ENCODE results near the gene SMARCD3. TPM values are rescaled to one million over a fixed set of nuclear protein-coding genes. Genes with fewer than 3 reads are reported as not detected.
A peak's percentile ranks its signal among the peaks of the same experiment; 100 is the strongest.

Gene SMARCD3
- polyA plus RNA-seq, 3 donors from 2014 or later, result 1.2 to 3.9 (median 2.6) TPM

DNA sequence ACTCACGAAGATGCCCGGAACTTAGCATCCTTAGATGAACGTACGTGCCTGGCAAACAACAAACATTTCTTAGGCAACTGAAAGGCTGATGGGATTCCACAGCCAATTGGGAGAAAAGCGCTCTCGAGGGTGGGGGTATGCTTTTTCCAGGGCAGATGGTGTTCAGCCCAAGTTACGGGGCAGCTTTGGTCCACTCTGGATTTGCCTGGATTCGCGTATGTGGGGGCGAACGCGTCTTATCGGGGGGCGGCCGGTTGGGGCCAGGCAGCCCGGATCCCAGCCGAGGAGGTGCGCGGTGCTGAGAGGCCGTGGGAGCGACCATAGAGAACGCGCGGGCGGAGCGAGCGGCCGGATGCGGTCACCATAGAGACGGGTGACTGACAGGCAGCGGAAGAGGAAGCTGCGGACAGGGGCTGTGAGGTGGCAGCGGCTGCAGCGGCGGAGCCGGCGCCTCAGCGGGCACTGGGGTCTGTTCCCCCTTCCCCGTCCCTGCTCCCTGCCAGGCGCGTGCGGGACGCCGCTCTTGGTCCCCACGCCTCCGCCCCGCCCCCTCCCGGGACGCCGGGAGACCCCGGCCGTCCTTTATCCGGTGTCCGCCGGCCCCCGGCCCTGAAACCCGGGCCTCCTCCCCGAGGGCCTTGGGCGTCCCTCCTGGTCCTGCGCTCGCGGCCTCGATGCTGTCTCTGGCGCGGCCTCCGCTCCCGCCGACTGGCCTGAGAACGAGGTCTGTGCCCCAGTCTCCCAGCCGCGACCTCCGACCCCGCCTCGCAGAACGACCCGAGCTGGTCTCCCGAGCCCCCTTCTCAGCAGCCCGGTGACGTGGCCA is 16.2 kb downstream of the SMARCD3 start, which contains the start of gene CHPF2:
Gene CHPF2 (plus strand): TSS at position 393 of the 826 bp plus-strand sequence. CDS start 1,529 bp downstream, outside the sequence.
- Mint-ChIP-seq H3K27me3 (ENCODE audit: low read depth in 3 of 3) (peaks cover 3 to 20% (median 9%) of the 10 kb centered on the region in 3 donors), H3K4me3 (peak within 1 kb of the TSS; percentile 99 to 100 (median 100)), H3K4me1 (peaks cover 47 to 57% of the 10 kb centered on the region in 2 donors), H3K9me3 (no peaks in the 10 kb centered on the region), H3K27ac (peak within 1 kb of the TSS; percentile 98 to 99 (median 99)), H3K36me3 (peaks cover 0 to 4% (median 0%) of the 10 kb centered on the region in 3 donors)
- DNase-seq, result peak; percentile 89 to 90 (median 90)

DNA sequence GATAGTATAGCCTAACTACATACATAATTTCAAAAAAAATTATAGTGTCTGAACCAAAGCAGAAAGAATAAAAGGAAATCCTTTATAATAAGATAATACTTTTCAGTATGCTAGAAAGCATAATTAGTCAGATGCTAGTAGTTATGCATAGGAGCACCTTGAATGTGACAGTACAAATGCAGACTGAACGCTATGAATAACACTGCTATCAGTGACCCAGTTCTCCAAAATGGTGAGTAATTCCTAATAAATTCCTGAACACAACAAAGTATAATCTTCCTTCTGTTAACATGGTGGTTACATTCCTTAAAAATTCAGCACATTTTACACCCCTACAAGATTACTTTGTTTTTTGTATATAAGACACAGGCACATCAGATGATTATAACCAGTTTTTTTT is 17.4 kb downstream of the SMARCD3 start:
- H3K9me3 Mint-ChIP-seq, result no peaks in the 10 kb centered on the region
- H3K4me3 Mint-ChIP-seq, result peak overlapping the region; percentile 48 to 100 (median 100)
- H3K27me3 Mint-ChIP-seq (ENCODE audit: low read depth in 3 of 3), result peaks cover 7 to 24% (median 11%) of the 10 kb centered on the region in 3 donors
- peak overlapping the region in 4 of 6 donors; percentile 21 to 70 (median 61) for H3K27ac Mint-ChIP-seq
- H3K4me1 Mint-ChIP-seq, result peaks cover 55 to 61% of the 10 kb centered on the region in 2 donors
- no peak for DNase-seq
- no peaks in the 10 kb centered on the region for H3K36me3 Mint-ChIP-seq

- peaks cover 8 to 12% (median 9%) of the 10 kb centered on the region in 3 donors for H3K36me3 Mint-ChIP-seq
- H3K4me1 Mint-ChIP-seq, result peaks cover 55 to 62% of the 10 kb centered on the region in 2 donors
- no peak overlapping the region for H3K27ac Mint-ChIP-seq
- H3K9me3 Mint-ChIP-seq, result no peaks in the 10 kb centered on the region
- H3K27me3 Mint-ChIP-seq (ENCODE audit: low read depth in 3 of 3), result peaks cover 7 to 29% (median 11%) of the 10 kb centered on the region in 3 donors
- H3K4me3 Mint-ChIP-seq, result no peak overlapping the region
- no peak for DNase-seq
These were observed 19.2 kb downstream of the SMARCD3 start for GRCh38 chr7:151229249-151229648.

GRCh38 chr7:151228024-151228866 is 20.2 kb downstream of the SMARCD3 start:
- Mint-ChIP-seq H3K27ac (peak overlapping the region; percentile 92 to 97 (median 94)), H3K4me3 (peak overlapping the region; percentile 92 to 99 (median 97)), H3K4me1 (peaks cover 45 to 52% of the 10 kb centered on the region in 2 donors), H3K9me3 (no peaks in the 10 kb centered on the region), H3K27me3 (ENCODE audit: low read depth in 3 of 3) (peaks cover 7 to 26% (median 11%) of the 10 kb centered on the region in 3 donors), H3K36me3 (peaks cover 12 to 19% (median 15%) of the 10 kb centered on the region in 3 donors)
- no peak for DNase-seq

DNA sequence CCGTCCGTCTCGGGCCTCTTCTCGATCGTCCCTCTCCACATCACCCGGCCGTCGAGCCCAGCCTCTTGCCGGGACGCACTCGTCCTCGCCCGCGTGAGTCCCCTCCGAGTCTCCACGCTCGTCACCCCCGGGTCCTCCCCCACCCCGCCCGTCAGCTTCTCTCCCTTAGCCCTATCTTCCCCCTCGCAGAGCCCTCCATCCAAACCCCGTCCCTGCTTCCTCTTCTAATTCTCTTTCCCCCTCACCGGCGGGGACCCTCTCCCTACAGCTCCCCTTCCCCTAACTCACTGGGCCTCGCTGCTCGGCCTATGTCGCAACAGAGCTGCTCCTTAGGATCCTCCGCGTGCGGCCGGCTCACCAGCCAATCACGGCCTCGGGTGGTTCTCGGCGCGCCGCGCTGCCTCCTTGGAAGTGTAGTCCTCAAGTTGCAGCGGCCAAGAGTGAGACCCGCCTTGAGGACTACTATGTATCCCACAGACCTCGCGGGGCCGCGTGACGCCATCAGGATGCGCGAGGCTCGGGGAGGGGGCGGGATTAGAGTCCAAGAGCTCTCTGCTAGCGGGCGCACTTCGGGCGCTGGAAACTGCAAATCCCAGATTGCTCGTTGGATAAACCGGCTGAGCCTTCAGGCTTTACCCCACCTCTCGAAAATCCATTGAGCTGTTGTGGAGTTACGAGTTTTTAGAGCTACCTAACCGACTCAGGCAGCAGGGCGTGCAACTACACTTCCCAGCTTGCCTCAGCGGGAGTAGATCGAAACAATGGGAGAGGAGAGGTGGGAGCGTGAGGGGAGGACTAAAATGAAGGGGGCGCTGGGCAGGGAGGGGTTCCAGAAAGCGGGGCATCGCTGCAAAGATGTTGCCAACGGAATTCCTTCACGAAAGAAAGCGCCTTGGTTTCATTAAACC is 21.4 kb downstream of the SMARCD3 start, which contains the start of gene ABCF2:
Gene ABCF2 (minus strand): TSS at position 331 of the 908 bp plus-strand sequence. CDS start 747 bp downstream, outside the sequence.
- DNase-seq, result peak; percentile 94 to 96 (median 95)

DNA sequence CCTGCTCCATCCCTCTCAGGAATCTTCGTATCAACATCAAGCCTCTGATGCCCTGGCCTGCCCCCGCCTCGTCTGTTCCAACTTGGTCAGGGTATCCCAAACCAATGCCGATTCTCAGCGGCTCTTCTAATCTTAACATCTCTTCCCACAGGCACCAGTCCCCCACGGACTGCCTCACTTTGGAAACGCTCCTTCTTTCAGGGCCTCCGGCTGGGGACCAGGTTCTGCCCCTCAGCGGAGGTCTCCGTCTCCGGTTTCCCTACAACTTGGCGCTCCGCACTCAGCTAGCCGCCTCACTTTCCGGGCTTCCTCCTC is 22.0 kb downstream of the SMARCD3 start:
- Mint-ChIP-seq H3K4me3 (peak overlapping the region; percentile 92 to 99 (median 97)), H3K4me1 (peaks cover 36 to 39% of the 10 kb centered on the region in 2 donors), H3K36me3 (peaks cover 21 to 28% (median 23%) of the 10 kb centered on the region in 3 donors), H3K27me3 (ENCODE audit: low read depth in 3 of 3) (peaks cover 4 to 13% (median 5%) of the 10 kb centered on the region in 3 donors), H3K9me3 (no peaks in the 10 kb centered on the region), H3K27ac (peak overlapping the region; percentile 92 to 97 (median 94))
- DNase-seq, result no peak

More for the DNA sequence above, 21.4 kb downstream of the SMARCD3 start, which contains the start of gene ABCF2:
- H3K4me3 Mint-ChIP-seq, result peak within 1 kb of the TSS; percentile 92 to 99 (median 97)
- peaks cover 41 to 45% of the 10 kb centered on the region in 2 donors for H3K4me1 Mint-ChIP-seq
- peaks cover 5 to 16% (median 5%) of the 10 kb centered on the region in 3 donors for H3K27me3 Mint-ChIP-seq (ENCODE audit: low read depth in 3 of 3)
- no peaks in the 10 kb centered on the region for H3K9me3 Mint-ChIP-seq
- peak within 1 kb of the TSS; percentile 92 to 97 (median 94) for H3K27ac Mint-ChIP-seq
- H3K36me3 Mint-ChIP-seq, result peaks cover 20 to 23% (median 21%) of the 10 kb centered on the region in 3 donors

DNA sequence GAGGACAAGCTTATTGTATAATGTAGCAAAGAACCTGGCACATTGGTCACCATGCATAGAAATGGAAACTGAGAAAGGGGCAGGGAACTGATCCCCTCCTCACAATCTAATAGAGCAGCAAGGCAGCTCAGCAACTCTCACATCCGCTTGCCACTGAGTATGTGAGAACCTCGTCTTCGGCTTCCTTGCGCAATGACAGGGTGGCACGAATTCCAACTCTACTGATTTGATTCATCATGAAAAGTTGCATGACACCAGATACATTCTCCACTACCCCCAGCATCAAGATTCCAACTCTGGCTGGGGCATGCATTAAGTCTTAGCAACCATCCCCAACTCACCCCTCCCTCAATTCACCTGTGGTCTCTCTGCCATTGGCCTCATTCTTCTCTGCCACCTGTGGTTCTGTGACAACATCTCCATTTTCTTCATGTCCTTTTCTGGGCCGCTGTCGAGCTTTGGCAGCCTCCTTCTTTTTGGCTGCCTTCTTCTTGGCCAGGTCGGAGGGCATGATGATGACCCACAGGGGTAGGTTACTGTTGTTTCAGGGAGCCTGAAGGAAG is 22.5 kb downstream of the SMARCD3 start:
- no peak for DNase-seq
- Mint-ChIP-seq H3K27me3 (ENCODE audit: low read depth in 3 of 3) (peaks cover 4 to 13% (median 5%) of the 10 kb centered on the region in 3 donors), H3K4me3 (peak overlapping the region; percentile 92 to 99 (median 97)), H3K9me3 (no peaks in the 10 kb centered on the region), H3K4me1 (peaks cover 34 to 36% of the 10 kb centered on the region in 2 donors), H3K27ac (peak overlapping the region in 5 of 6 donors; percentile 92 to 97 (median 94)), H3K36me3 (peaks cover 21 to 30% (median 24%) of the 10 kb centered on the region in 3 donors)

DNA sequence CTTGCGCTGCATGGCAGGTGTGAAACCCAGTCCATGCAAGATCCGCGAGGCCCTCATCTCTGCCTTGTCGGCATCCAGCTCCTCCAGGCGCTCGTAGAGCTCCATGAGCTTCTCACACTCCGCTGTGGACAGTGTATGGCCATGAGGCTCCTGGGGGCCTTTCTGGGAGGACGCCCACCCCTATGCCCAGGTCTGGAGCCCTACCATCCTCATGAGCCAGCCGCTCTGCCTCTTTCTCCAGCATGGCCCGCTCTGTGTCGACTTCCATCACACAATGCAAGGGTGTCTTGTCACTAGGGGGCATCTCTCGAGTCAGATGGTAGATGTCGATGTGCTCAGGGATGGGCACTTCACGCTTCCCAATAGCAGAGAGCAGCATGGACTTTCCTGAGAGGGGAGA is 24.8 kb downstream of the SMARCD3 start:
- DNase-seq, result no peak
- no peaks in the 10 kb centered on the region for H3K9me3 Mint-ChIP-seq
- peaks cover 32 to 36% of the 10 kb centered on the region in 2 donors for H3K4me1 Mint-ChIP-seq
- no peak overlapping the region for H3K4me3 Mint-ChIP-seq
- H3K27me3 Mint-ChIP-seq (ENCODE audit: low read depth in 3 of 3), result peaks cover 4 to 11% (median 5%) of the 10 kb centered on the region in 3 donors
- H3K27ac Mint-ChIP-seq, result no peak overlapping the region
- peaks cover 31 to 42% (median 33%) of the 10 kb centered on the region in 3 donors for H3K36me3 Mint-ChIP-seq

- Mint-ChIP-seq H3K27ac (no peak overlapping the region), H3K27me3 (ENCODE audit: low read depth in 3 of 3) (peaks cover 0 to 1% (median 1%) of the 10 kb centered on the region in 3 donors), H3K4me1 (peaks cover 0 to 2% of the 10 kb centered on the region in 2 donors), H3K4me3 (no peak overlapping the region), H3K36me3 (peaks cover 37 to 65% (median 51%) of the 10 kb centered on the region in 3 donors), H3K9me3 (no peaks in the 10 kb centered on the region)
- DNase-seq, result no peak
These were observed 30.3 kb downstream of the SMARCD3 start for GRCh38 chr7:151218170-151218569.

DNA sequence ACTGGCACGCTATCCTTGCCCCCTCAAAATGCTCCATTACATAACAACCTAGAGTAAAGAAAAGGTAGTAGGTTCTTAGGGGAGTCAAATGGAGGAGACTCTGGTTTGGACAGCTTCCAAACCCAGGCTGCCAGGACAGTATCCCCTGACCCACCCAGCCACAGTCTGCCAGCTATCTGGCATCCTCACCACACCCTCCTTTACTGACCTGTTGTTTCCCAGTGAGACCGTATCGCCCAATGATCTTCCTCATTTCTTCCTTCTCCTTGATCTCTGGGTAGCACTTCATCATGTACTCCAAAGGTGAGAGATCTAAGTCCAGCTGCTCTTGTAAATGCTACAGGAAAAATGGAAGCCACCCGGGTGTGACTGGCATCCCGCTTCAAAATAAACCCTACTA is 33.1 kb downstream of the SMARCD3 start:
- Mint-ChIP-seq H3K27me3 (ENCODE audit: low read depth in 3 of 3) (peaks cover 0 to 3% (median 0%) of the 10 kb centered on the region in 3 donors), H3K9me3 (no peaks in the 10 kb centered on the region), H3K4me1 (no peaks in the 10 kb centered on the region), H3K27ac (peak overlapping the region in 1 of 6 donors; percentile 55), H3K4me3 (no peak overlapping the region), H3K36me3 (peaks cover 38 to 52% (median 38%) of the 10 kb centered on the region in 3 donors)
- DNase-seq, result no peak

DNA sequence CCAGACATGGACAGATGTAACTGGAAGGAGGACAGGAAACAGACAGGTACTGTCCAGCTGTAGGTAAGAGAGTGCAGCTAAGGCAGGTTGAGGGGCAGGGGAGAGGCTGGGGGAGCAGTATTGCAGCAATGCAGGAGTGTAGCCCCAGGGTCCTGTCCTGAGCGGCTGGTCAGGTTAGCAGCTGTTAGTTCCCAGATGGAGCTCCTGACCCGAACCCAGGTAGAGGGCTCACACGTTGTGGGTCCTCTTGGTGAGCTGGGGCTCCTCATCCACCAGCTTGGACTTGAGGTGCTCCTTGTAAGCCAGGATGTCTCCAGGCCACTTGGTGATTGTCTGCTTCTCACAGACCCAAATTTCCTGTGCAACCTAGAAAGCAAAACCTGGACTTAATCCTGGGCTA is 34.7 kb downstream of the SMARCD3 start:
- Mint-ChIP-seq H3K27ac (no peak overlapping the region), H3K4me3 (no peak overlapping the region), H3K9me3 (no peaks in the 10 kb centered on the region), H3K4me1 (no peaks in the 10 kb centered on the region), H3K36me3 (peaks cover 32 to 43% (median 33%) of the 10 kb centered on the region in 3 donors), H3K27me3 (ENCODE audit: low read depth in 3 of 3) (peaks cover 0 to 3% (median 0%) of the 10 kb centered on the region in 3 donors)
- no peak for DNase-seq

DNA sequence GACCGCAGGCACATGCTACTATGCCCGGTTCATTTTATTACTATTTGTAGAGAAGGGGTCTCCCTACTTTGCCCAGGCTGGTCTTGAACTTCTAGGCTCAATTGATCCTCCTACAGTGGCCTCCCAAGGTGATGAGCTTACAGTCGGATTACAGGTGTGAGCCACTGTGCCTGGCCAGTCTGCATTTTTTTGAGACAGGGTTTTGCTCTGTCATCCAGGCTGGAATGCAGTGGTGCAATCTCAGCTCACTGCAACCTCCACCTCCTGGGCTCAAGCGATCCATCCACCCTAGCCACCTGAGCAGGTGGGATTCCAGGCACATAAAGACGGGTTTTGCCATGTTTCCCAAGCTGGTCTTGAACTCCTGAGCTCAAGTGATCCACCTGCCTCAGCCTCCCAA is 35.9 kb downstream of the SMARCD3 start:
- H3K4me3 Mint-ChIP-seq, result no peak overlapping the region
- H3K27ac Mint-ChIP-seq, result peak overlapping the region in 1 of 6 donors; percentile 7
- no peaks in the 10 kb centered on the region for H3K9me3 Mint-ChIP-seq
- H3K4me1 Mint-ChIP-seq, result peaks cover 7 to 10% of the 10 kb centered on the region in 2 donors
- H3K27me3 Mint-ChIP-seq (ENCODE audit: low read depth in 3 of 3), result peaks cover 0 to 3% (median 0%) of the 10 kb centered on the region in 3 donors
- peaks cover 20 to 31% (median 21%) of the 10 kb centered on the region in 3 donors for H3K36me3 Mint-ChIP-seq
- no peak for DNase-seq
